HCT116 (cell line): Measurements from ENCODE around the gene SSB. TPM values are rescaled to one million over a fixed set of nuclear protein-coding genes. Genes with fewer than 3 reads are reported as not detected.

Experiments
- ATAC-seq: fragments of 200-7000 bp; cut with Tn5 transposase; 2 replicates; pipeline ENCODE4 v1.9.1; 2020; ENCODE audit warnings: mild to moderate bottlenecking, moderate library complexity
- BruUV-seq: library from RNA; stranded (reverse); fragments of 400-500 nt; replicated peaks from 2 replicates; lab custom pipeline; 2021; lab: Mats Ljungman, UMichigan
- CTCF ChIA-PET: fragments of 300-600 bp; sonication (Branson Sonifier 250); formaldehyde crosslinking; loops from one replicate; lab custom pipeline; 2021; ENCODE audit warnings: antibody characterized with exemption; lab: Charles Lee
- POLR2A ChIA-PET: fragments of 300-600, 350-600 bp; sonication (Branson Sonifier 250); formaldehyde crosslinking; loops from one replicate; lab custom pipeline; 2021; ENCODE audit warnings: antibody characterized with exemption; lab: Charles Lee
- RAD21 ChIA-PET, 2 experiments: fragments of 300-600 bp; sonication (Branson Sonifier 250); formaldehyde crosslinking; loops; one replicate each; lab custom pipeline; 2023; ENCODE audit warnings: low total read pairs in 2 of 2; ENCODE audit not compliant: uncharacterized antibody in 2 of 2, unreplicated experiment in 2 of 2, low non-redundant PET in 1 of 2; lab: Charles Lee
- DNase-seq: peaks from one replicate; pipeline ENCODE4 v3.0.0-alpha.2; 2010; ENCODE audit warnings: low read depth, low spot score
- H2AFZ ChIP-seq: fragments of 200-600 bp; shearing (Covaris generic), sonication (generic); 2 replicates; pipeline ENCODE4 v1.6.1; 2017; ENCODE audit warnings: low read depth, mixed run types, mixed read lengths, antibody characterized with exemption, low read length; ENCODE audit not compliant: poor library complexity, severe bottlenecking
- H3K27ac ChIP-seq: 2 replicates; pipeline ENCODE4 v1.5.1; 2012; ENCODE audit warnings: low read depth, low read length
- H3K27me3 ChIP-seq: fragments of 200-600 bp; sonication (generic); 2 replicates; pipeline ENCODE4 v1.6.1; 2016; ENCODE audit warnings: mixed run types, low read length, mixed read lengths; ENCODE audit not compliant: insufficient read depth
- H3K36me3 ChIP-seq, 2 experiments: fragments of 200-500 bp in 1 of 2; fragments of 200-600 bp in 1 of 2; sonication (Bioruptor generic) in 1 of 2; sonication (generic) in 1 of 2; 2 replicates each; pipeline versions ENCODE4 v1.5.1 to v1.6.1; 2014 to 2016; ENCODE audit warnings: low read length in 2 of 2, inconsistent platforms in 1 of 2, mixed read lengths in 1 of 2, mixed run types in 1 of 2; ENCODE audit not compliant: insufficient read depth in 2 of 2, control insufficient read depth in 1 of 2
- H3K4me1 ChIP-seq, 2 experiments: fragments of 200-600 bp in 1 of 2; sonication (generic) in 1 of 2; 2 replicates each; pipeline versions ENCODE4 v1.5.1 to v1.6.1; 2012 to 2017; ENCODE audit warnings: low read length in 2 of 2, inconsistent platforms in 1 of 2, mild to moderate bottlenecking in 1 of 2, mixed read lengths in 1 of 2, mixed run types in 1 of 2, moderate library complexity in 1 of 2; ENCODE audit not compliant: insufficient read depth in 2 of 2, control insufficient read depth in 1 of 2
- H3K4me2 ChIP-seq: fragments of 200-600 bp; sonication (generic); 2 replicates; pipeline ENCODE4 v1.6.1; 2017; ENCODE audit warnings: mixed run types, low read length, mixed read lengths
- H3K4me3 ChIP-seq, 2 experiments: fragments of 200-600 bp in 1 of 2; sonication (generic) in 1 of 2; replicated peaks in 1 of 2; 2 replicates each; pipeline ENCODE4 v1.5.1; 2011 to 2016; ENCODE audit warnings: low read length in 2 of 2, control low read depth in 1 of 2, low read depth in 1 of 2, mild to moderate bottlenecking in 1 of 2, mixed read lengths in 1 of 2, mixed run types in 1 of 2
- H3K79me2 ChIP-seq: fragments of 200-600 bp; sonication (generic); 2 replicates; pipeline ENCODE4 v1.6.1; 2017; ENCODE audit warnings: mild to moderate bottlenecking, mixed run types, low read length, moderate library complexity, mixed read lengths; ENCODE audit not compliant: insufficient read depth
- H3K9ac ChIP-seq: fragments of 200-600 bp; sonication (generic); 2 replicates; pipeline ENCODE4 v1.6.1; 2016; ENCODE audit warnings: low read length, mixed read lengths
- H3K9me2 ChIP-seq: fragments of 200-600 bp; sonication (generic), shearing (Covaris generic); 2 replicates; pipeline ENCODE4 v1.6.1; 2017; ENCODE audit warnings: mixed run types, mild to moderate bottlenecking, moderate library complexity; ENCODE audit not compliant: insufficient read depth
- H3K9me3 ChIP-seq, 2 experiments: fragments of 200-500 bp in 1 of 2; fragments of 200-600 bp in 1 of 2; sonication (Bioruptor generic) in 1 of 2; sonication (generic) in 1 of 2; 2 replicates each; pipeline ENCODE4 v1.6.1; 2014 to 2017; ENCODE audit warnings: low read length in 2 of 2, mixed read lengths in 2 of 2, inconsistent platforms in 1 of 2, low read depth in 1 of 2, mild to moderate bottlenecking in 1 of 2, mixed run types in 1 of 2, moderate library complexity in 1 of 2; ENCODE audit not compliant: control insufficient read depth in 1 of 2, insufficient read depth in 1 of 2
- H4K20me1 ChIP-seq: fragments of 200-600 bp; sonication (generic), shearing (Covaris generic); 2 replicates; pipeline ENCODE4 v1.6.1; 2017; ENCODE audit warnings: mixed run types, mild to moderate bottlenecking, moderate library complexity; ENCODE audit not compliant: insufficient read depth
- ATF3 ChIP-seq: IDR thresholded peaks from 2 replicates; pipeline ENCODE4 v1.6.1; 2012
- CEBPB ChIP-seq: IDR thresholded peaks from 2 replicates; pipeline ENCODE4 v1.6.1; 2012; ENCODE audit warnings: low read depth
- ELF1 ChIP-seq: IDR thresholded peaks from 2 replicates; pipeline ENCODE4 v1.6.1; 2012; ENCODE audit warnings: low read depth, borderline replicate concordance
- EZH2 ChIP-seq: fragments of 200-600 bp; sonication (generic); IDR thresholded peaks from 2 replicates; pipeline ENCODE4 v1.6.1; 2017; ENCODE audit warnings: antibody characterized with exemption, mixed run types
- EZH2phosphoT487 ChIP-seq: fragments of 200-600 bp; IDR thresholded peaks from 2 replicates; pipeline ENCODE4 v1.6.1; 2018; ENCODE audit warnings: antibody characterized with exemption, borderline replicate concordance
- FOSL1 ChIP-seq: IDR thresholded peaks from 2 replicates; pipeline ENCODE4 v1.6.1; 2012; ENCODE audit warnings: low read depth
- JUND ChIP-seq: IDR thresholded peaks from 2 replicates; pipeline ENCODE4 v1.6.1; 2012
- POLR2A ChIP-seq: IDR thresholded peaks from 2 replicates; pipeline ENCODE4 v1.7.0; 2011; ENCODE audit warnings: borderline replicate concordance; ENCODE audit not compliant: insufficient read depth, insufficient read length; ENCODE audit errors: extremely low read depth
- SIN3A ChIP-seq: IDR thresholded peaks from 2 replicates; pipeline ENCODE4 v1.6.1; 2012; ENCODE audit warnings: low read depth
- SRF ChIP-seq: IDR thresholded peaks from 2 replicates; pipeline ENCODE4 v1.6.1; 2012; ENCODE audit warnings: low read depth
- TCF7L2 ChIP-seq: IDR thresholded peaks from 2 replicates; pipeline ENCODE4 v1.7.0; 2011; ENCODE audit warnings: borderline replicate concordance, inconsistent platforms; ENCODE audit not compliant: insufficient read depth, insufficient read length; ENCODE audit errors: extremely low read depth
- YY1 ChIP-seq: IDR thresholded peaks from 2 replicates; pipeline ENCODE4 v1.6.1; 2011; ENCODE audit warnings: low read length, low read depth, moderate library complexity, mild to moderate bottlenecking; ENCODE audit not compliant: insufficient replicate concordance; ENCODE audit errors: extremely low read depth
- ZFX ChIP-seq: fragments of 450-650 bp; IDR thresholded peaks from 2 replicates; pipeline ENCODE4 v1.6.1; 2017
- ZNF274 ChIP-seq: fragments of 200-500 bp; sonication (Bioruptor generic); IDR thresholded peaks from 2 replicates; pipeline ENCODE4 v1.6.1; 2014; ENCODE audit warnings: mild to moderate bottlenecking, low read depth, low read length, inconsistent platforms
- intact Hi-C: fragments of 100-400 bp; cut with micrococcal nuclease; formaldehyde crosslinking; loops from 2 replicates; pipeline ENCODE4 v1.10.0; 2022
- total RNA-seq: library from RNA; stranded (reverse); gene quantifications from one replicate; pipeline ENCODE4 v1.2.1, GENCODE V29; 2021; ENCODE audit not compliant: unreplicated experiment

SSB gene
- total RNA-seq, 1 experiment from 2014 or later: 117 TPM

- no TSS peak for BruUV-seq
- Histone ChIP-seq H3K27me3 (no peaks in the 10 kb centered on the region), H3K9me3 (no peaks in the 10 kb centered on the region), H3K79me2 (no peaks in the 10 kb centered on the region), H2AFZ (no peak overlapping the region), H3K4me2 (no peak overlapping the region), H3K9me2 (no peaks in the 10 kb centered on the region), H3K36me3 (no peaks in the 10 kb centered on the region), H3K9ac (no peak overlapping the region), H3K4me3 (no peak overlapping the region), H4K20me1 (no peaks in the 10 kb centered on the region), H3K4me1 (peaks cover 0 to 11% of the 10 kb centered on the region in 2 experiments; a peak in 3 of 4 replicates), H3K27ac (no peak overlapping the region)
- no peak for ATAC-seq
- intact Hi-C loops: no loop called here
- no peak for DNase-seq
- POLR2A ChIA-PET: no interaction called here
- TF ChIP-seq EZH2: no peak
- no peak for TF ChIP-seq ATF3
- TF ChIP-seq TCF7L2: no peak
- TF ChIP-seq ZNF274: no peak
- no peak for TF ChIP-seq ELF1
- no peak for TF ChIP-seq CEBPB
- TF ChIP-seq EZH2phosphoT487: no peak
- no peak for TF ChIP-seq JUND
- TF ChIP-seq SRF: no peak
- TF ChIP-seq YY1: no peak
- TF ChIP-seq FOSL1: no peak
- TF ChIP-seq ZFX: no peak
- no peak for TF ChIP-seq POLR2A
- no peak for TF ChIP-seq SIN3A
- RAD21 ChIA-PET: no interaction called here
- CTCF ChIA-PET: no interaction called here
Observed at GRCh38 chr2:169761251-169761969, 37.3 kb upstream of the SSB start.
